K562 (cell line): ENCODE results near the gene SULT1A3. TPM values are rescaled to one million over a fixed set of nuclear protein-coding genes. Genes with fewer than 3 reads are reported as not detected.

Source experiments
- ATAC-seq: fragments of 200-7000 bp; cut with Tn5 transposase; 3 replicates; pipeline ENCODE4 v1.9.1; 2020; ENCODE audit warnings: moderate library complexity
- BruUV-seq: library from RNA; stranded (reverse); fragments of 400-500 nt; replicated peaks from 2 replicates; lab custom pipeline; 2021; lab: Mats Ljungman, UMichigan
- CTCF ChIA-PET: fragments of 300-600 bp; formaldehyde crosslinking; extraction: SDS; loops from one replicate; lab custom pipeline; 2021; ENCODE audit warnings: low intra/inter-chr PET ratio; lab: Yijun Ruan, JAX
- POLR2A ChIA-PET: fragments of 300-600, 350-650 bp; sonication (Branson Sonifier 250); formaldehyde crosslinking; extraction: SDS; loops from one replicate; lab custom pipeline; 2021; ENCODE audit warnings: antibody characterized with exemption, inconsistent platforms; lab: Yijun Ruan, JAX
- DNase-seq, 4 experiments: peaks; one replicate each; pipeline versions ENCODE4 v3.0.0 to v3.0.0-alpha.2; 2011 to 2018; ENCODE audit warnings: low spot score in 3 of 4, mixed read lengths in 3 of 4; ENCODE audit errors: extremely low read depth in 1 of 4
- FAIRE-seq: peaks from 2 replicates; lab custom pipeline; 2011; peaks lifted over from hg19 to GRCh38; lab: Jason Lieb, UNC
- H2AFZ ChIP-seq: 2 replicates; pipeline ENCODE4 v1.6.0; 2011; ENCODE audit warnings: low read depth, low read length, control low read depth, inconsistent platforms
- H3K27ac ChIP-seq: fragments of 200-600 bp; 3 replicates; pipeline ENCODE4 v1.8.0; 2011; ENCODE audit warnings: low read depth, mild to moderate bottlenecking, control low read depth, inconsistent platforms, low read length, moderate library complexity, mixed read lengths; ENCODE audit errors: extremely low read depth
- H3K27me3 ChIP-seq, 2 experiments: fragments of 300-600 bp in 1 of 2; 2 replicates in 1 of 2; 3 replicates in 1 of 2; pipeline versions ENCODE4 v1.6.0 to v1.8.0; 2011; ENCODE audit warnings: inconsistent platforms in 2 of 2, low read length in 2 of 2, mild to moderate bottlenecking in 1 of 2, mixed read lengths in 1 of 2, moderate library complexity in 1 of 2; ENCODE audit not compliant: control insufficient read depth in 2 of 2, insufficient read depth in 2 of 2
- H3K36me3 ChIP-seq: fragments of 300-600 bp; 3 replicates; pipeline ENCODE4 v1.8.0; 2011; ENCODE audit warnings: mild to moderate bottlenecking, low read length, inconsistent platforms; ENCODE audit not compliant: control insufficient read depth, insufficient read depth
- H3K4me1 ChIP-seq, 2 experiments: fragments of 200-600 bp in 1 of 2; replicated peaks in 1 of 2; 2 replicates in 1 of 2; 3 replicates in 1 of 2; pipeline versions ENCODE4 v1.5.1 to v1.8.0; 2011; ENCODE audit warnings: inconsistent platforms in 2 of 2, low read length in 2 of 2, mild to moderate bottlenecking in 1 of 2, mixed read lengths in 1 of 2, moderate library complexity in 1 of 2; ENCODE audit not compliant: control insufficient read depth in 2 of 2, insufficient read depth in 2 of 2
- H3K4me2 ChIP-seq: 2 replicates; pipeline ENCODE4 v1.6.1; 2011; ENCODE audit warnings: low read length, control low read depth, inconsistent platforms, mixed read lengths; ENCODE audit not compliant: insufficient read depth
- H3K4me3 ChIP-seq: fragments of 200-600 bp; sonication (generic), shearing (Covaris generic); 2 replicates; pipeline ENCODE4 v1.5.1; 2016; ENCODE audit warnings: control low read depth, inconsistent platforms
- H3K79me2 ChIP-seq: fragments of 200-600 bp; 3 replicates; pipeline ENCODE4 v1.8.0; 2011; ENCODE audit warnings: low read length, inconsistent platforms; ENCODE audit not compliant: control insufficient read depth, insufficient read depth
- H3K9ac ChIP-seq, 2 experiments: 2 replicates each; pipeline versions ENCODE4 v1.6.0 to v1.6.1; 2011; ENCODE audit warnings: low read depth in 2 of 2, low read length in 2 of 2, control low read depth in 1 of 2, inconsistent platforms in 1 of 2, mild to moderate bottlenecking in 1 of 2, mixed read lengths in 1 of 2; ENCODE audit not compliant: insufficient read depth in 1 of 2
- H3K9me1 ChIP-seq: one replicate; pipeline ENCODE4 v1.6.0; 2011; ENCODE audit warnings: inconsistent platforms, mild to moderate bottlenecking, low read length, moderate library complexity; ENCODE audit not compliant: control insufficient read depth, insufficient read depth
- H3K9me3 ChIP-seq: replicated peaks from 2 replicates; pipeline ENCODE4 v1.5.1; 2011; ENCODE audit warnings: low read depth, low read length, inconsistent platforms; ENCODE audit not compliant: control insufficient read depth, insufficient read depth
- H4K20me1 ChIP-seq: replicated peaks from 2 replicates; pipeline ENCODE4 v1.6.1; 2011; ENCODE audit warnings: low read length, inconsistent platforms, mixed read lengths; ENCODE audit not compliant: control insufficient read depth, insufficient read depth
- NFIX ChIP-seq: fragments of 250-450 bp; sonication (Bioruptor Pico); IDR thresholded peaks from 2 replicates; pipeline ENCODE4 v1.4.0; 2020; ENCODE audit warnings: low read depth, mild to moderate bottlenecking, moderate library complexity
- PHB2 ChIP-seq: fragments of 450-650 bp; IDR thresholded peaks from 2 replicates; pipeline ENCODE4 v1.6.1; 2017; ENCODE audit warnings: low read depth
- SP2 ChIP-seq: IDR thresholded peaks from 2 replicates; pipeline ENCODE4 v1.6.1; 2011; ENCODE audit warnings: mild to moderate bottlenecking, low read depth, low read length, moderate library complexity; ENCODE audit not compliant: poor library complexity, severe bottlenecking; ENCODE audit errors: extremely low read depth
- SREBF1 ChIP-seq: fragments of 150-350 bp; IDR thresholded peaks from 2 replicates; pipeline ENCODE4 v1.6.1; 2014; ENCODE audit warnings: antibody characterized with exemption, low read depth, low read length, borderline replicate concordance
- TCFL5 ChIP-seq: fragments of 250-450 bp; sonication (Bioruptor Pico); conservative IDR thresholded peaks from 2 replicates; pipeline ENCODE4 v1.6.1; 2021; ENCODE audit warnings: mild to moderate bottlenecking, moderate library complexity, matching md5 sums
- YY1 ChIP-seq, 3 experiments: IDR thresholded peaks; 2 replicates each; pipeline ENCODE4 v1.6.1; 2011; ENCODE audit warnings: low read length in 2 of 3, mild to moderate bottlenecking in 2 of 3, moderate library complexity in 2 of 3, borderline replicate concordance in 1 of 3, control low read depth in 1 of 3, low read depth in 1 of 3; ENCODE audit not compliant: insufficient read depth in 3 of 3, insufficient replicate concordance in 2 of 3, control insufficient read depth in 1 of 3, insufficient read length in 1 of 3; ENCODE audit errors: extremely low read depth in 1 of 3
- ZNF239 ChIP-seq: fragments of 250-450 bp; sonication (Bioruptor Pico); IDR thresholded peaks from 2 replicates; pipeline ENCODE4 v1.4.0; 2020; ENCODE audit warnings: mild to moderate bottlenecking
- ZNF75A ChIP-seq: fragments of 450-650 bp; formaldehyde crosslinking; IDR thresholded peaks from 2 replicates; pipeline ENCODE4 v1.4.0; 2020; ENCODE audit warnings: mild to moderate bottlenecking
- WGBS: fragments of 100-300 bp; shearing (Covaris generic); methylation state at CpG from one replicate; pipeline ENCODE4 v1.1.6; 2016; ENCODE audit warnings: low coverage, mixed read lengths; ENCODE audit not compliant: insufficient coverage; ENCODE audit errors: missing lambda C conversion rate; 5-methylcytosine and 5-hydroxymethylcytosine counted together
- in situ Hi-C: fragments of 300-500 bp; cut with MboI; formaldehyde crosslinking; loops from 4 replicates; pipeline ENCODE4 v1.15.0; 2018; ENCODE audit warnings: inconsistent platforms, mixed read lengths
- intact Hi-C: fragments of 100-400 bp; cut with micrococcal nuclease; formaldehyde crosslinking; loops from 2 replicates; pipeline ENCODE4 v1.14.2; 2022
- polyA plus RNA-seq, 8 experiments: library from polyadenylated mRNA; depleted of rRNA in 4 of 8; stranded (reverse) in 5 of 8; unstranded in 3 of 8; fragments of >200 nt; fragmentation: Nextera tagmentation in 2 of 8; fragmentation: Illumina TruSeq in 1 of 8; extraction: Ambion mirVana in 2 of 8; extraction: Trizol in 1 of 8; gene quantifications; 2 replicates each; pipeline versions ENCODE4 v1.2.1 to v1.2.3, GENCODE V29; 2011 to 2014; ENCODE audit warnings: inconsistent platforms in 1 of 8, missing spikeins in 1 of 8
- total RNA-seq, 7 experiments: library from RNA; depleted of rRNA in 6 of 7; stranded (reverse); fragments of >200 nt in 6 of 7; fragmentation: Illumina TruSeq in 2 of 7; extraction: Trizol in 2 of 7; gene quantifications; 2 replicates each; pipeline versions ENCODE4 v1.2.1 to v1.2.3, GENCODE V29; 2011 to 2021; ENCODE audit warnings: low replicate concordance in 1 of 7
- TF ChIP-seq, protein P1 (sequence below): fragments of 250-450 bp; sonication (Bioruptor Pico); IDR thresholded peaks from 2 replicates; pipeline ENCODE4 v1.5.0; 2021

Gene SULT1A3
- total and polyA plus RNA-seq, 9 of the 15 experiments (the other 6 are each of a cell fraction or from before 2014, with no cell fraction given) = 2.4 to 18.0 (median 7.3) TPM

DNA sequence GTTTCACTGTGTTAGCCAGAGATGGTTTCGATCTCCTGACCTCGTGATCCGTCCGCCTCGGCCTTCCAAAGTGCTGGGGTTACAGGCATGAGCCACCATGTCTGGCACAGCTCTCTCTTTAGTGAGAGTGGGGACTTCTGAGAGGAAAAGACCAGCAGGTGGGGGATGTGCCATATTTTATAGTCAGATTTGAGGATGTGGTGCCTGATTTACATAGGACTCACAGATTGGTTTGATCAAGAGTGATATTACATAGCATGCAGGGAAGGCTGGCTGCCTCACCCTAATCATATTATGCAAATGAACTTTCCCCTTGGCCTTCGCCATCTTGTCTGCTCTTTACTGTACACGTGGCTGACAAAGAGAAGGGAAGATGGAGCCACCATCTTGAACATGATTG lies 48.0 kb upstream of the SULT1A3 start:
- Histone ChIP-seq H3K27ac (no peak overlapping the region), H3K9me1 (no peaks in the 10 kb centered on the region), H3K79me2 (no peaks in the 10 kb centered on the region), H3K4me1 (no peaks in the 10 kb centered on the region), H3K9me3 (peaks cover 8% of the 10 kb centered on the region; the same call in 1 of the 2 replicates), H2AFZ (0 out of 2 replicates have a peak overlapping the region, but pooled peaks have one; percentile 45), H4K20me1 (no peaks in the 10 kb centered on the region), H3K27me3 (no peaks in the 10 kb centered on the region), H3K4me2 (no peak overlapping the region), H3K9ac (no peak overlapping the region), H3K4me3 (no peak overlapping the region), H3K36me3 (no peaks in the 10 kb centered on the region)
- TF ChIP-seq ZNF75A (CRISPR knock-in tag) (no peak), YY1 (IDR thresholded peaks at IDR 0.05; ENCODE audit: borderline replicate concordance in 1 of 3, control insufficient read depth in 1 of 3, extremely low read depth in 1 of 3, insufficient read depth in 3 of 3, insufficient read length in 1 of 3, insufficient replicate concordance in 2 of 3, low read depth in 1 of 3, low read length in 2 of 3) (peak in 1 of 3 experiments; percentile 31), SREBF1 (no peak), NFIX (CRISPR knock-in tag) (no peak), ZNF239 (CRISPR knock-in tag) (no peak), PHB2 (no peak), TCFL5 (no peak), SP2 (no peak)
- TF ChIP-seq, protein P1, sequence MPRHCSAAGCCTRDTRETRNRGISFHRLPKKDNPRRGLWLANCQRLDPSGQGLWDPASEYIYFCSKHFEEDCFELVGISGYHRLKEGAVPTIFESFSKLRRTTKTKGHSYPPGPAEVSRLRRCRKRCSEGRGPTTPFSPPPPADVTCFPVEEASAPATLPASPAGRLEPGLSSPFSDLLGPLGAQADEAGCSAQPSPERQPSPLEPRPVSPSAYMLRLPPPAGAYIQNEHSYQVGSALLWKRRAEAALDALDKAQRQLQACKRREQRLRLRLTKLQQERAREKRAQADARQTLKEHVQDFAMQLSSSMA (CRISPR knock-in tag) = no peak
- no peak for ATAC-seq
- intact Hi-C loops = no loop called here
- WGBS = 34% methylated on average over 7 of the region's 7 CpGs
- in situ Hi-C loops = no loop called here
- DNase-seq = no peak
- BruUV-seq = no TSS peak
- ChIA-PET CTCF (no interaction called here), POLR2A (no interaction called here)
- no peak for FAIRE-seq
